HepG2 (cell line): ENCODE data around the gene PTPRE. TPM values are rescaled to one million over a fixed set of nuclear protein-coding genes. Genes with fewer than 3 reads are reported as not detected.

Experiments used
- ATAC-seq: fragments of 200-7000 bp; cut with Tn5 transposase; 3 replicates; pipeline ENCODE4 v1.9.1; 2020; ENCODE audit warnings: mild to moderate bottlenecking, moderate library complexity
- BruUV-seq: library from RNA; stranded (reverse); fragments of 400-500 nt; replicated peaks from 2 replicates; lab custom pipeline; 2021; lab: Mats Ljungman, UMichigan
- CTCF ChIA-PET: fragments of 300-600 bp; formaldehyde crosslinking; extraction: SDS; loops from one replicate; lab custom pipeline; 2021; ENCODE audit warnings: low total read pairs, inconsistent platforms, low intra/inter-chr PET ratio; lab: Yijun Ruan, JAX
- POLR2A ChIA-PET: fragments of 350-600 bp; sonication (Branson Sonifier 250); formaldehyde crosslinking; loops from one replicate; lab custom pipeline; 2020; ENCODE audit warnings: antibody characterized with exemption, inconsistent platforms; lab: Yijun Ruan, JAX
- DNase-seq: peaks from one replicate; pipeline ENCODE4 v3.0.0-alpha.2; 2015; ENCODE audit warnings: low spot score
- FAIRE-seq: peaks from 3 replicates; lab custom pipeline; 2011; peaks lifted over from hg19 to GRCh38; lab: Jason Lieb, UNC
- H2AFZ ChIP-seq: one replicate; pipeline ENCODE4 v1.6.1; 2011; ENCODE audit warnings: low read length, inconsistent platforms
- H3K27ac ChIP-seq: fragments of 300-600 bp; 3 replicates; pipeline ENCODE4 v1.8.0; 2011; ENCODE audit warnings: mixed run types, mild to moderate bottlenecking, mixed read lengths, low read length, inconsistent platforms; ENCODE audit not compliant: insufficient read depth; ENCODE audit errors: extremely low read length
- H3K27me3 ChIP-seq, 2 experiments: fragments of 200-600 bp in 1 of 2; 2 replicates in 1 of 2; 3 replicates in 1 of 2; pipeline versions ENCODE4 v1.6.0 to v1.8.0; 2011; ENCODE audit warnings: low read length in 2 of 2, mild to moderate bottlenecking in 2 of 2, moderate library complexity in 2 of 2, inconsistent platforms in 1 of 2; ENCODE audit not compliant: insufficient read depth in 2 of 2, control insufficient read depth in 1 of 2
- H3K36me3 ChIP-seq, 2 experiments: fragments of 200-600 bp in 1 of 2; replicated peaks in 1 of 2; 2 replicates in 1 of 2; 3 replicates in 1 of 2; pipeline versions ENCODE4 v1.5.1 to v1.8.0; 2011; ENCODE audit warnings: low read length in 2 of 2, inconsistent platforms in 1 of 2; ENCODE audit not compliant: insufficient read depth in 2 of 2, control insufficient read depth in 1 of 2
- H3K4me1 ChIP-seq: 2 replicates; pipeline ENCODE4 v1.5.1; 2012; ENCODE audit warnings: low read length, inconsistent platforms; ENCODE audit not compliant: insufficient read depth
- H3K4me2 ChIP-seq: 2 replicates; pipeline ENCODE4 v1.6.0; 2011; ENCODE audit warnings: low read depth, low read length, inconsistent platforms
- H3K4me3 ChIP-seq, 3 experiments: fragments of 200-600 bp in 1 of 3; sonication (generic), shearing (Covaris generic) in 1 of 3; replicated peaks in 1 of 3; 2 replicates each; pipeline ENCODE4 v1.5.1; 2011 to 2016; ENCODE audit warnings: low read length in 3 of 3, inconsistent platforms in 2 of 3, low read depth in 2 of 3, mild to moderate bottlenecking in 2 of 3, control low read depth in 1 of 3, mixed read lengths in 1 of 3; ENCODE audit not compliant: insufficient read depth in 1 of 3
- H3K79me2 ChIP-seq: one replicate; pipeline ENCODE4 v1.6.1; 2011; ENCODE audit warnings: low read length, inconsistent platforms; ENCODE audit not compliant: insufficient read depth
- H3K9ac ChIP-seq: 2 replicates; pipeline ENCODE4 v1.6.0; 2011; ENCODE audit warnings: mild to moderate bottlenecking, low read depth, low read length, inconsistent platforms; ENCODE audit not compliant: insufficient read depth
- H3K9me3 ChIP-seq: 2 replicates; pipeline ENCODE4 v1.5.1; 2012; ENCODE audit warnings: mild to moderate bottlenecking, low read length
- H4K20me1 ChIP-seq: 2 replicates; pipeline ENCODE4 v1.6.0; 2011; ENCODE audit warnings: inconsistent platforms, mild to moderate bottlenecking, low read length, moderate library complexity; ENCODE audit not compliant: insufficient read depth
- CCAR2 ChIP-seq: fragments of 200-400 bp; formaldehyde crosslinking; optimal IDR thresholded peaks from 2 replicates; pipeline ENCODE3; 2018; ENCODE audit warnings: low read depth, mild to moderate bottlenecking, low read length, moderate library complexity
- E2F5 ChIP-seq: sonication (generic); formaldehyde crosslinking; conservative IDR thresholded peaks from 2 replicates; pipeline ENCODE4 v1.4.0; 2020; ENCODE audit warnings: missing genetic modification reagents
- GRHL1 ChIP-seq: sonication (generic); formaldehyde crosslinking; conservative IDR thresholded peaks from 2 replicates; pipeline ENCODE4 v1.8.0; 2022; ENCODE audit warnings: missing genetic modification reagents
- KLF9 ChIP-seq: IDR thresholded peaks from 2 replicates; pipeline ENCODE4 v1.6.1; 2016; ENCODE audit warnings: low read depth
- NR3C1 ChIP-seq: sonication (generic); formaldehyde crosslinking; IDR thresholded peaks from 2 replicates; pipeline ENCODE4 v1.4.0; 2020; ENCODE audit warnings: missing genetic modification reagents
- SNAPC4 ChIP-seq: sonication (generic); formaldehyde crosslinking; IDR thresholded peaks from 2 replicates; pipeline ENCODE4 v1.4.0; 2020; ENCODE audit warnings: mild to moderate bottlenecking, missing genetic modification reagents
- SOX13 ChIP-seq, 3 experiments: fragments of 450-650 bp in 1 of 3; sonication (generic) in 1 of 3; formaldehyde crosslinking in 1 of 3; IDR thresholded peaks in 2 of 3; conservative IDR thresholded peaks in 1 of 3; 2 replicates each; pipeline versions ENCODE4 v1.5.0 to v1.6.1; 2016 to 2020; ENCODE audit warnings: antibody characterized with exemption in 1 of 3, mild to moderate bottlenecking in 1 of 3, missing compliant biosample characterization in 1 of 3, missing genetic modification reagents in 1 of 3, moderate library complexity in 1 of 3
- SYNCRIP ChIP-seq: fragments of 200-400 bp; formaldehyde crosslinking; IDR thresholded peaks from 2 replicates; pipeline ENCODE4 v1.6.1; 2018; ENCODE audit warnings: mild to moderate bottlenecking, low read depth, low read length; ENCODE audit not compliant: insufficient read depth
- TOPORS ChIP-seq: sonication (generic); formaldehyde crosslinking; IDR thresholded peaks from 2 replicates; pipeline ENCODE4 v1.8.0; 2023; ENCODE audit warnings: mild to moderate bottlenecking, missing genetic modification reagents
- ZC3H4 ChIP-seq: sonication (generic); formaldehyde crosslinking; IDR thresholded peaks from 2 replicates; pipeline ENCODE4 v1.4.0; 2020; ENCODE audit warnings: missing genetic modification reagents, borderline replicate concordance
- ZNF678 ChIP-seq: sonication (generic); formaldehyde crosslinking; IDR thresholded peaks from 2 replicates; pipeline ENCODE4 v1.4.0; 2020; ENCODE audit warnings: mild to moderate bottlenecking, missing genetic modification reagents
- WGBS: methylation state at CpG from one replicate; pipeline ENCODE4 v1.1.6; 2017; ENCODE audit warnings: low lambda C conversion rate; 5-methylcytosine and 5-hydroxymethylcytosine counted together
- in situ Hi-C: cut with HindIII; loops from 2 replicates; pipeline ENCODE4 v1.10.0; 2017; ENCODE audit warnings: low pct_unique_long_range_greater_than_20kb; ENCODE audit not compliant: extremely low pct_ligation_motif_present
- intact Hi-C: fragments of 100-400 bp; cut with micrococcal nuclease; formaldehyde crosslinking; loops from one replicate; pipeline ENCODE4 v1.10.0; 2022; ENCODE audit not compliant: unreplicated experiment
- polyA plus RNA-seq, 8 experiments: library from polyadenylated mRNA; depleted of rRNA in 3 of 8; stranded (reverse) in 7 of 8; unstranded in 1 of 8; fragments of >200 nt; fragmentation: Illumina TruSeq in 4 of 8; extraction: Trizol in 4 of 8; gene quantifications; 2 replicates each; pipeline versions ENCODE4 v1.2.1 to v1.2.3, GENCODE V29; 2011 to 2016; ENCODE audit warnings: low read depth in 4 of 8, missing spikeins in 1 of 8, mixed read lengths in 1 of 8; ENCODE audit not compliant: insufficient read depth in 1 of 8
- total RNA-seq, 5 experiments: library from RNA; depleted of rRNA; stranded (reverse); fragments of >200 nt; fragmentation: Illumina TruSeq; extraction: Trizol; gene quantifications; 2 replicates each; pipeline ENCODE4 v1.2.3, GENCODE V29; 2016; ENCODE audit warnings: low read depth in 1 of 5

The PTPRE gene
- total and polyA plus RNA-seq, 2 of the 13 experiments (the other 11 are each of a cell fraction or from before 2014, with no cell fraction given) = 0.01 to 0.02 TPM

- peaks cover 7 to 46% of the 10 kb centered on the region in 2 experiments; a peak in 4 of 5 replicates for H3K27me3 ChIP-seq
- ATAC-seq = no peak
- POLR2A ChIA-PET = no interaction called here
- BruUV-seq = no TSS peak
- no peak overlapping the region for H3K4me3 ChIP-seq
- no peaks in the 10 kb centered on the region for H3K36me3 ChIP-seq
- no peaks in the 10 kb centered on the region for H4K20me1 ChIP-seq
- TF ChIP-seq GRHL1 = no peak
- TF ChIP-seq ZC3H4 (CRISPR knock-in tag) = no peak
- TF ChIP-seq KLF9 (CRISPR knock-in tag) = no peak
- no peak for TF ChIP-seq SYNCRIP
- no peak for TF ChIP-seq SNAPC4
- TF ChIP-seq NR3C1 = no peak
- TF ChIP-seq TOPORS (CRISPR knock-in tag) = no peak
- no peak for TF ChIP-seq ZNF678
- no peak for TF ChIP-seq CCAR2
- TF ChIP-seq SOX13 (IDR thresholded peaks at IDR 0.05) = no peak
- no peak for TF ChIP-seq SOX13 (CRISPR knock-in tag; conservative IDR thresholded peaks at IDR 0.05 in 1 of 2, IDR thresholded peaks at IDR 0.05 in 1 of 2)
- no peak for TF ChIP-seq E2F5 (CRISPR knock-in tag)
- TF ChIP-seq, all 625 proteins: peak for 0
- no peak overlapping the region for H3K9ac ChIP-seq
- H3K4me1 ChIP-seq = no peaks in the 10 kb centered on the region
- FAIRE-seq (no peak), DNase-seq (no peak)
- no peak overlapping the region for H3K27ac ChIP-seq
- H3K79me2 ChIP-seq = no peaks in the 10 kb centered on the region
- H3K9me3 ChIP-seq = no peaks in the 10 kb centered on the region
- H3K4me2 ChIP-seq = no peak overlapping the region
- H2AFZ ChIP-seq = no peak overlapping the region
- intact Hi-C loops = no loop called here
- CTCF ChIA-PET = no interaction called here
- in situ Hi-C loops = no loop called here
- WGBS = 13% methylated on average over 3 of the region's 8 CpGs
Measured at GRCh38 chr10:128027306-128027705, 120.4 kb downstream of the PTPRE start.
